Left lung (tissue), 10 donors: ENCODE data around the gene LIPN. TPM values are rescaled to one million over a fixed set of nuclear protein-coding genes. Genes with fewer than 3 reads are reported as not detected.

Source experiments
- ATAC-seq: fragments of 200-7000 bp; cut with Tn5 transposase; one replicate; pipeline ENCODE4 v1.9.1; 2020; ENCODE audit warnings: moderate library complexity
- DNase-seq, 4 donors: peaks; one replicate each; pipeline ENCODE4 v3.0.0-alpha.2; 2013 to 2020
- H3K27ac ChIP-seq, 2 donors: fragments of 200-600 bp; sonication (generic) in 1 of 2; one replicate each; pipeline versions ENCODE4 v1.5.0 to v1.8.0; 2020 to 2021
- H3K27me3 ChIP-seq, 2 donors: fragments of 200-600 bp; sonication (generic) in 1 of 2; one replicate each; pipeline versions ENCODE4 v1.5.0 to v1.8.0; 2020 to 2021
- H3K36me3 ChIP-seq, 2 donors: fragments of 200-600 bp; sonication (generic) in 1 of 2; one replicate each; pipeline versions ENCODE4 v1.5.0 to v1.8.0; 2020 to 2021
- H3K4me1 ChIP-seq, 2 donors: fragments of 200-600 bp; one replicate each; pipeline ENCODE4 v1.8.0; 2021
- H3K4me3 ChIP-seq, 2 donors: fragments of 200-600 bp; sonication (generic) in 1 of 2; one replicate each; pipeline versions ENCODE4 v1.5.0 to v1.8.0; 2020 to 2021; ENCODE audit warnings: mild to moderate bottlenecking in 1 of 2
- H3K9me3 ChIP-seq, 2 donors: fragments of 200-600 bp; sonication (generic) in 1 of 2; one replicate each; pipeline versions ENCODE4 v1.5.0 to v1.8.0; 2020 to 2021
- CTCF ChIP-seq, 2 donors: fragments of 200-600 bp; sonication (generic) in 1 of 2; IDR thresholded peaks; one replicate each; pipeline versions ENCODE4 v1.5.0 to v1.8.0; 2021; ENCODE audit warnings: antibody characterized with exemption in 2 of 2
- intact Hi-C, 2 donors: fragments of 100-400 bp; cut with DNase I; formaldehyde crosslinking; loops; one replicate each; pipeline versions ENCODE4 v1.11.2 to v1.14.2; 2022
- polyA plus RNA-seq, 6 donors: library from polyadenylated mRNA; unstranded; fragments of 120-200 nt; gene quantifications; one replicate each; pipeline ENCODE4 v1.2.1, GENCODE V29; 2013; ENCODE audit not compliant: insufficient read length in 6 of 6
- total RNA-seq, 2 donors: library from RNA; stranded (reverse); fragmentation: NEBNext Ultra II Directional; extraction: Animal tissue kit (Norgen Biotek cat#: 25700); gene quantifications; one replicate each; pipeline ENCODE4 v1.2.1, GENCODE V29; 2021
- donor health status: DM: no; HTN: yes; CAD: no.
- donor health status: DM: no; HTN: no; CAD: no.

The LIPN gene
- total and polyA plus RNA-seq, 8 donors = 1.2 TPM; not detected in 7

GRCh38 chr10:88762906-88763305 is 3.1 kb downstream of the LIPN start:
- peaks cover 0 to 9% of the 10 kb centered on the region in 2 donors for H3K4me1 ChIP-seq
- no peak for TF ChIP-seq CTCF (IDR thresholded peaks at IDR 0.05)
- H3K27ac ChIP-seq = no peak overlapping the region
- H3K36me3 ChIP-seq = no peaks in the 10 kb centered on the region
- no peak for ATAC-seq
- intact Hi-C loops = no loop called here
- no peaks in the 10 kb centered on the region for H3K9me3 ChIP-seq
- no peak overlapping the region for H3K4me3 ChIP-seq
- H3K27me3 ChIP-seq = no peaks in the 10 kb centered on the region
- no peak for DNase-seq

- Histone ChIP-seq H3K9me3 (no peaks in the 10 kb centered on the region), H3K4me1 (peaks cover 0 to 9% of the 10 kb centered on the region in 2 donors), H3K36me3 (no peaks in the 10 kb centered on the region), H3K27ac (no peak overlapping the region), H3K4me3 (no peak overlapping the region), H3K27me3 (no peaks in the 10 kb centered on the region)
- TF ChIP-seq CTCF (IDR thresholded peaks at IDR 0.05) = no peak
- no peak for ATAC-seq
- DNase-seq = no peak
- intact Hi-C loops = no loop called here
Measured at GRCh38 chr10:88763441-88763840, 3.6 kb downstream of the LIPN start.

GRCh38 chr10:88764110-88764509 is 4.3 kb downstream of the LIPN start:
- Histone ChIP-seq H3K9me3 (no peaks in the 10 kb centered on the region), H3K4me1 (peaks cover 0 to 9% of the 10 kb centered on the region in 2 donors), H3K4me3 (no peak overlapping the region), H3K27me3 (no peaks in the 10 kb centered on the region), H3K36me3 (no peaks in the 10 kb centered on the region), H3K27ac (no peak overlapping the region)
- TF ChIP-seq CTCF (IDR thresholded peaks at IDR 0.05) = no peak
- DNase-seq = no peak
- intact Hi-C loops = no loop called here
- ATAC-seq = no peak

GRCh38 chr10:88765816-88766215 is 6.0 kb downstream of the LIPN start:
- DNase-seq (no peak), ATAC-seq (no peak)
- no peak overlapping the region for H3K27ac ChIP-seq
- peaks cover 0 to 9% of the 10 kb centered on the region in 2 donors for H3K4me1 ChIP-seq
- intact Hi-C loops = no loop called here
- H3K9me3 ChIP-seq = no peaks in the 10 kb centered on the region
- no peak overlapping the region for H3K4me3 ChIP-seq
- no peaks in the 10 kb centered on the region for H3K36me3 ChIP-seq
- H3K27me3 ChIP-seq = no peaks in the 10 kb centered on the region
- TF ChIP-seq CTCF (IDR thresholded peaks at IDR 0.05) = no peak

- ATAC-seq (no peak), DNase-seq (no peak)
- TF ChIP-seq CTCF (IDR thresholded peaks at IDR 0.05) = no peak
- H3K4me1 ChIP-seq = peaks cover 0 to 9% of the 10 kb centered on the region in 2 donors
- H3K27me3 ChIP-seq = no peaks in the 10 kb centered on the region
- H3K9me3 ChIP-seq = peaks cover 0 to 4% of the 10 kb centered on the region in 2 donors
- H3K4me3 ChIP-seq = no peak overlapping the region
- no peaks in the 10 kb centered on the region for H3K36me3 ChIP-seq
- H3K27ac ChIP-seq = no peak overlapping the region
- intact Hi-C loops = no loop called here
Measured at GRCh38 chr10:88769384-88769783, 9.6 kb downstream of the LIPN start.
